H1 (cell line): ENCODE data around the gene ZNF500. TPM values are rescaled to one million over a fixed set of nuclear protein-coding genes. Genes with fewer than 3 reads are reported as not detected.

Experiments used
- CTCF ChIA-PET: fragments of 300-600 bp; sonication (Branson Sonifier 250); formaldehyde crosslinking; loops from one replicate; lab custom pipeline; 2021; ENCODE audit not compliant: partially characterized antibody; lab: Charles Lee
- POLR2A ChIA-PET: fragments of 300-600 bp; sonication (Branson Sonifier 250); formaldehyde crosslinking; loops from one replicate; lab custom pipeline; 2021; ENCODE audit warnings: inconsistent platforms; ENCODE audit not compliant: partially characterized antibody; lab: Charles Lee
- DNase-seq, 2 experiments: peaks; one replicate each; pipeline versions ENCODE4 v3.0.0 to v3.0.0-alpha.2; 2010 to 2022; ENCODE audit warnings: low spot score in 2 of 2, low read depth in 1 of 2, mixed read lengths in 1 of 2
- FAIRE-seq: peaks from 2 replicates; lab custom pipeline; 2011; peaks lifted over from hg19 to GRCh38; lab: Jason Lieb, UNC
- H2AFZ ChIP-seq: 2 replicates; pipeline ENCODE4 v1.8.1; 2012; ENCODE audit warnings: low read length, inconsistent platforms
- H2AK5ac ChIP-seq: 2 replicates; pipeline ENCODE4 v1.6.1; 2013; ENCODE audit warnings: low read depth, low read length
- H2BK120ac ChIP-seq: replicated peaks from 2 replicates; pipeline ENCODE3; 2013; ENCODE audit warnings: low read depth, low read length, inconsistent platforms
- H2BK12ac ChIP-seq: 2 replicates; pipeline ENCODE4 v1.6.1; 2013; ENCODE audit warnings: low read depth, low read length
- H2BK15ac ChIP-seq: 2 replicates; pipeline ENCODE4 v1.6.1; 2013; ENCODE audit warnings: low read length
- H2BK20ac ChIP-seq: 2 replicates; pipeline ENCODE4 v1.6.1; 2013; ENCODE audit warnings: low read length
- H2BK5ac ChIP-seq: 2 replicates; pipeline ENCODE4 v1.6.1; 2013; ENCODE audit warnings: low read depth, low read length
- H3K14ac ChIP-seq: 2 replicates; pipeline ENCODE4 v1.6.1; 2013; ENCODE audit warnings: inconsistent platforms; ENCODE audit not compliant: insufficient read length
- H3K18ac ChIP-seq: 2 replicates; pipeline ENCODE4 v1.6.1; 2013; ENCODE audit warnings: low read length; ENCODE audit errors: extremely low read depth
- H3K23ac ChIP-seq: 2 replicates; pipeline ENCODE4 v1.6.1; 2013; ENCODE audit warnings: inconsistent platforms; ENCODE audit not compliant: insufficient read length
- H3K23me2 ChIP-seq: 2 replicates; pipeline ENCODE4 v1.6.1; 2013; ENCODE audit warnings: low read depth, low read length
- H3K27ac ChIP-seq: 2 replicates; pipeline ENCODE4 v1.6.1; 2011; ENCODE audit warnings: low read depth, low read length, inconsistent platforms
- H3K27me3 ChIP-seq, 4 experiments: replicated peaks in 1 of 4; 1 replicate in 1 of 4; 2 replicates in 3 of 4; pipeline versions ENCODE4 v1.6.1 to v1.8.1; 2011 to 2013; ENCODE audit warnings: low read length in 3 of 4, mild to moderate bottlenecking in 3 of 4, inconsistent platforms in 2 of 4, mixed read lengths in 2 of 4, moderate library complexity in 1 of 4; ENCODE audit not compliant: control insufficient read depth in 3 of 4, insufficient read depth in 3 of 4; ENCODE audit errors: extremely low read depth in 1 of 4
- H3K36me3 ChIP-seq, 4 experiments: 2 replicates each; pipeline versions ENCODE4 v1.6.1 to v1.8.1; 2011 to 2013; ENCODE audit warnings: mild to moderate bottlenecking in 4 of 4, low read length in 3 of 4, moderate library complexity in 2 of 4, control low read depth in 1 of 4, inconsistent platforms in 1 of 4; ENCODE audit not compliant: insufficient read depth in 4 of 4, control insufficient read depth in 2 of 4
- H3K4ac ChIP-seq: replicated peaks from 2 replicates; pipeline ENCODE3; 2013; ENCODE audit warnings: low read length, low read depth, mixed read lengths, inconsistent platforms; ENCODE audit not compliant: insufficient read length
- H3K4me1 ChIP-seq, 4 experiments: replicated peaks in 1 of 4; 1 replicate in 1 of 4; 2 replicates in 3 of 4; pipeline versions ENCODE4 v1.6.1 to v1.8.1; 2011 to 2013; ENCODE audit warnings: low read length in 3 of 4, inconsistent platforms in 2 of 4, mixed read lengths in 1 of 4; ENCODE audit not compliant: insufficient read depth in 4 of 4, control insufficient read depth in 3 of 4
- H3K4me2 ChIP-seq, 2 experiments: 2 replicates each; pipeline versions ENCODE4 v1.6.1 to v1.8.1; 2011 to 2013; ENCODE audit warnings: low read depth in 2 of 2, low read length in 2 of 2, control low read depth in 1 of 2, inconsistent platforms in 1 of 2, mild to moderate bottlenecking in 1 of 2; ENCODE audit not compliant: insufficient read depth in 1 of 2
- H3K4me3 ChIP-seq, 4 experiments: fragments of 200-600, 300-600 bp in 1 of 4; sonication (generic), shearing (Covaris generic), sonication (Bioruptor Twin) in 1 of 4; 2 replicates each; pipeline versions ENCODE4 v1.5.1 to v1.8.1; 2011 to 2016; ENCODE audit warnings: low read length in 4 of 4, low read depth in 3 of 4, control low read depth in 2 of 4, inconsistent platforms in 2 of 4, mild to moderate bottlenecking in 2 of 4, mixed read lengths in 1 of 4, moderate library complexity in 1 of 4; ENCODE audit not compliant: insufficient read depth in 2 of 4; ENCODE audit errors: extremely low read depth in 1 of 4
- H3K56ac ChIP-seq: replicated peaks from 2 replicates; pipeline ENCODE3; 2013; ENCODE audit warnings: low read depth, mild to moderate bottlenecking, mixed read lengths, low read length, inconsistent platforms; ENCODE audit not compliant: insufficient read length
- H3K79me1 ChIP-seq: 2 replicates; pipeline ENCODE4 v1.6.1; 2013; ENCODE audit warnings: low read depth, low read length, control low read depth
- H3K79me2 ChIP-seq, 2 experiments: 2 replicates each; pipeline versions ENCODE4 v1.6.1 to v1.8.1; 2012 to 2013; ENCODE audit warnings: low read length in 2 of 2, mild to moderate bottlenecking in 2 of 2, inconsistent platforms in 1 of 2; ENCODE audit not compliant: insufficient read depth in 2 of 2, control insufficient read depth in 1 of 2
- H3K9ac ChIP-seq, 4 experiments: replicated peaks in 1 of 4; 1 replicate in 1 of 4; 2 replicates in 3 of 4; pipeline versions ENCODE4 v1.6.1 to v1.8.1; 2011 to 2013; ENCODE audit warnings: low read depth in 3 of 4, low read length in 3 of 4, control low read depth in 2 of 4, mild to moderate bottlenecking in 2 of 4, moderate library complexity in 2 of 4, inconsistent platforms in 1 of 4; ENCODE audit errors: extremely low read depth in 1 of 4
- H3K9me3 ChIP-seq, 2 experiments: 2 replicates each; pipeline versions ENCODE4 v1.6.1 to v1.8.1; 2012 to 2013; ENCODE audit warnings: mild to moderate bottlenecking in 2 of 2, moderate library complexity in 2 of 2, control low read depth in 1 of 2, inconsistent platforms in 1 of 2, low read depth in 1 of 2, low read length in 1 of 2, mixed read lengths in 1 of 2; ENCODE audit not compliant: insufficient read depth in 2 of 2
- H4K20me1 ChIP-seq, 2 experiments: replicated peaks in 1 of 2; 2 replicates each; pipeline versions ENCODE3 to v1.8.1; 2011 to 2013; ENCODE audit warnings: inconsistent platforms in 2 of 2, low read length in 2 of 2, mild to moderate bottlenecking in 1 of 2; ENCODE audit not compliant: insufficient read depth in 2 of 2, control insufficient read depth in 1 of 2
- H4K5ac ChIP-seq: 2 replicates; pipeline ENCODE4 v1.6.1; 2013; ENCODE audit warnings: low read length, low read depth, mixed read lengths, inconsistent platforms; ENCODE audit not compliant: insufficient read length
- H4K8ac ChIP-seq: 2 replicates; pipeline ENCODE4 v1.8.0; 2013; ENCODE audit warnings: mild to moderate bottlenecking, moderate library complexity, low read length, inconsistent platforms; ENCODE audit not compliant: insufficient read depth; ENCODE audit errors: extremely low read depth
- H4K91ac ChIP-seq: replicated peaks from 2 replicates; pipeline ENCODE3; 2013; ENCODE audit warnings: low read length, mixed read lengths, inconsistent platforms; ENCODE audit not compliant: insufficient read length
- EGR1 ChIP-seq: IDR thresholded peaks from 2 replicates; pipeline ENCODE4 v1.6.1; 2011; ENCODE audit warnings: low read depth, low read length, borderline replicate concordance
- GTF2F1 ChIP-seq: IDR thresholded peaks from 2 replicates; pipeline ENCODE4 v1.6.1; 2012; ENCODE audit warnings: low read depth, low read length, improper control_type of control experiment, borderline replicate concordance
- POLR2A ChIP-seq, 2 experiments: IDR thresholded peaks; 1 replicate in 1 of 2; 2 replicates in 1 of 2; pipeline ENCODE4 v1.6.1; 2011; ENCODE audit warnings: low read depth in 2 of 2, low read length in 2 of 2, mild to moderate bottlenecking in 2 of 2; ENCODE audit errors: control extremely low read depth in 1 of 2
- POLR2AphosphoS5 ChIP-seq: IDR thresholded peaks from 2 replicates; pipeline ENCODE4 v1.6.1; 2011; ENCODE audit warnings: low read depth, low read length
- WGBS, 2 experiments: shearing (Covaris generic) in 1 of 2; methylation state at CpG; one replicate each; pipeline versions ENCODE4 v1.1.6 to v1.1.7; 2013 to 2015; ENCODE audit warnings: low lambda C conversion rate in 2 of 2, mixed read lengths in 2 of 2, inconsistent platforms in 1 of 2, low coverage in 1 of 2, missing lambda C conversion rate in 1 of 2; ENCODE audit not compliant: insufficient replicate concordance in 2 of 2, insufficient coverage in 1 of 2, insufficient read length in 1 of 2; ENCODE audit errors: extremely low coverage in 1 of 2, missing lambda C conversion rate in 1 of 2; 5-methylcytosine and 5-hydroxymethylcytosine counted together
- polyA plus RNA-seq, 7 experiments: library from polyadenylated mRNA; depleted of rRNA in 3 of 7; stranded (reverse) in 5 of 7; unstranded in 2 of 7; fragments of >200 nt in 5 of 7; fragments of 200-250 nt in 2 of 7; gene quantifications; 1 replicate in 5 of 7; 2 replicates in 1 of 7; 4 replicates in 1 of 7; pipeline versions ENCODE4 v1.2.1 to v1.2.3, GENCODE V29; 2011 to 2013; ENCODE audit warnings: missing spikeins in 2 of 7, mixed read lengths in 2 of 7
- total RNA-seq: library from RNA; stranded (reverse); fragmentation: NEBNext Ultra II Directional; extraction: Animal tissue kit (Norgen Biotek cat#: 25700); gene quantifications from 2 replicates; pipeline ENCODE4 v1.2.1, GENCODE V29; 2021

ZNF500 gene
- total and polyA plus RNA-seq, 2 of the 8 experiments (the other 6 are each of a cell fraction or from before 2014, with no cell fraction given): 10.3 to 10.4 TPM

DNA sequence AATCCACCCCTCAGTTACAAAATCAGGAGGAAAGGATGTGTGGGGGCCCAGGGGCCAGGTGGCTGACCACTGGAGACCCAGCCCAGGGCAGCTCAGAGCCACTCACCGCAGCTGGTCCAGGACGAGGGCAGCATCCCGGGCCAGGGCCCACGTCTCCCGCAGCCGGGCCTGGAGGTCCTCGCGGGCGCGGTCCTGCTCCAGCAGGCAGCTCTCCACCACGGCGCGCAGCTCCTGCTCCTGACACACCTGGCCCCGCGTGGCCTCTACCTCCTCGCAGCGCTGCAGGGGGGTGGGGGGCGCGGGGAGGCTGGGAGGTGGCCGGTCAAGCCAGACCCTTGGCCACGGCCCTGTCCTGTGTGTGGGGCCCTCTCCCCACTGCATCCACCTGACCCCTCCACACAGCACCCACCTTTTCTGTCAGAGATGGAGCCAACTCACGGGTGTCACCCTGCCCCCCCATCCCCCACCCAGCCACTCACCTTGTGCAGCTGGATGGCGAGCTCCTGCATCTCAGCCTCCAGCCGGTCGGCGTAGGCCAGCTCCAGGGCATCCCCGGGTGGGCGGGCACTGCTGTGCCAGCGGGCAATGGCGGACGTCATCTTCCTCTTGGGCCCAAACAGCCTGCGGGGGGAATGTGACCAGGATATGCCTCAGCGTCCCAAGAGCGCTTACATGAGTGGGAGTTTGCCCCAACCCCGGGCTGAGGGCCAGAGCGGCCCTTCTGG, 68.5 kb downstream of the ZNF500 start:
- Histone ChIP-seq H4K8ac (peak overlapping the region; percentile 21; the same call in 1 of the 2 replicates), H4K91ac (no peak overlapping the region), H3K79me1 (no peaks in the 10 kb centered on the region), H3K4me3 (no peak overlapping the region), H3K27me3 (no peaks in the 10 kb centered on the region), H3K27ac (no peak overlapping the region), H3K79me2 (peaks cover 0 to 2% of the 10 kb centered on the region in 2 experiments; a peak in 1 of 4 replicates), H2BK120ac (no peak overlapping the region), H2BK5ac (no peak overlapping the region), H2BK20ac (no peak overlapping the region), H3K36me3 (peaks cover 21 to 43% (median 41%) of the 10 kb centered on the region in 4 experiments), H2BK12ac (no peak overlapping the region), H3K4me2 (no peak overlapping the region), H4K5ac (no peak overlapping the region), H3K9ac (no peak overlapping the region; a peak in 1 of 7 replicates), H2AK5ac (no peak overlapping the region), H3K23me2 (peaks cover 4% of the 10 kb centered on the region; the same call in 1 of the 2 replicates), H3K14ac (no peak overlapping the region), H3K9me3 (no peaks in the 10 kb centered on the region), H3K23ac (no peak overlapping the region), H3K18ac (no peak overlapping the region), H3K56ac (no peak overlapping the region), H3K4ac (no peak overlapping the region), H2AFZ (no peak overlapping the region), H4K20me1 (peaks cover 0 to 19% of the 10 kb centered on the region in 2 experiments), H3K4me1 (no peaks in the 10 kb centered on the region; a peak in 2 of 7 replicates), H2BK15ac (no peak overlapping the region)
- TF ChIP-seq GTF2F1 (no peak), POLR2A (IDR thresholded peaks at IDR 0.05; ENCODE audit: control extremely low read depth in 1 of 2, low read depth in 2 of 2, low read length in 2 of 2) (0 out of 3 replicates have a peak, but pooled peaks of 1 of the 2 experiments have one; percentile 25), EGR1 (no peak), POLR2AphosphoS5 (0 out of 2 replicates have a peak, but pooled peaks have one; percentile 19)
- 98% methylated on average over 21 of the region's 36 CpGs; no CpG with 5 or more reads in 1 of the 2 experiments for WGBS, 2 experiments
- FAIRE-seq (no peak), DNase-seq (no peak)
- ChIA-PET POLR2A (interaction anchor here (0.5 to 1.2 kb wide), 6 partner anchors 8 to 149 kb away, joined by 3 read pairs; partner anchors contain the start of genes GLYR1 and UBN1), CTCF (interaction anchor here (0.7 to 1.0 kb wide), 2 partner anchors 11 to 18 kb away, joined by 3 to 5 read pairs; no protein-coding TSS in a partner anchor)
